DMS53 treated with DMSO at 0.1 percent for 48 hours (cell line): ENCODE results near the gene ZYG11A.

Experiments
- DNase-seq: peaks from one replicate; lab custom pipeline; 2025; ENCODE audit not compliant: unreplicated experiment; lab: John Stamatoyannopoulos, UW

ZYG11A gene

GRCh38 chr1:52876843-52877242 is 34.3 kb downstream of the ZYG11A start:
- DNase-seq, result no peak

DNA sequence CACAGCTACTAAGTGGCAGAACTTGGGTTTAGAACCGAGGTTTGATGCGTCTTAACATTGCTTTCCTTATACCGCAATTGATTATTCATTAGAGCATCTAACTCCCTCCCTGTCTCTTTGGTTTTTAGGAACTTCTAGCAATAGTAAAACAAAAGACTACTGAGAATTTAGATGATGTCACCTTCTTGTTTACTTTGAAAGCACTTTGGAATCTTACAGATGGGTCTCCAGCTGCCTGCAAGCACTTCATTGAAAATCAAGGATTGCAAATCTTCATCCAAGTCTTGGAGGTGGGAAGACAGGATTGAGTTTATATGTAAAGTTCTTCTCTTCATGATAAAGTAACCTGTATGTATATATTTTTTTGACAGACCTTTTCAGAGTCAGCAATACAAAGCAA is 35.0 kb downstream of the ZYG11A start:
- DNase-seq, result no peak

GRCh38 chr1:52880206-52880605 is 37.6 kb downstream of the ZYG11A start:
- peak; percentile 51 for DNase-seq

GRCh38 chr1:52887483-52887882 is 44.9 kb downstream of the ZYG11A start:
- DNase-seq, result no peak

GRCh38 chr1:52892424-52893215 is 50.1 kb downstream of the ZYG11A start:
- DNase-seq, result no peak

- DNase-seq, result no peak
These were observed 56.9 kb downstream of the ZYG11A start for GRCh38 chr1:52899445-52899894.

DNA sequence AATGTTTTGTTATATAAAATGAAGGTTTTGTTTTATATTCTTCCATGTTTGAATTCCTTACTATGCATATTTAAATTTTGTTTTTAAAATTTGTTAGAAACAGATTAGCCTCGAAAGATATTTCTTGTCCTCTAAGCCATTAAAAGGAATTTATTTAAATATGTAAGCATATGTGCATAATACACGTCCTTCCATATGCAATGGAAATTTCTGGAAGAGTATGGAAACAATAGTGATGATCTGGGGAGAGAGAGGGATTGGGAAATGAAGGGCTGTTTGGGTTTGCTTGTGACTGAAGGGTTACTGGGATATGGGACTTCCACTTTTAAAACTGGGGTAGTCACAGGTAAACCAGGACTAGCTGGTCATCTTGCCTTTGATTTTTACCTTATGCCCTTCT is 57.8 kb downstream of the ZYG11A start:
- DNase-seq, result no peak

- DNase-seq, result no peak
These were observed 58.8 kb downstream of the ZYG11A start for GRCh38 chr1:52901384-52901783.

- DNase-seq, result no peak
These were observed 61.8 kb downstream of the ZYG11A start for GRCh38 chr1:52904208-52904926.

DNA sequence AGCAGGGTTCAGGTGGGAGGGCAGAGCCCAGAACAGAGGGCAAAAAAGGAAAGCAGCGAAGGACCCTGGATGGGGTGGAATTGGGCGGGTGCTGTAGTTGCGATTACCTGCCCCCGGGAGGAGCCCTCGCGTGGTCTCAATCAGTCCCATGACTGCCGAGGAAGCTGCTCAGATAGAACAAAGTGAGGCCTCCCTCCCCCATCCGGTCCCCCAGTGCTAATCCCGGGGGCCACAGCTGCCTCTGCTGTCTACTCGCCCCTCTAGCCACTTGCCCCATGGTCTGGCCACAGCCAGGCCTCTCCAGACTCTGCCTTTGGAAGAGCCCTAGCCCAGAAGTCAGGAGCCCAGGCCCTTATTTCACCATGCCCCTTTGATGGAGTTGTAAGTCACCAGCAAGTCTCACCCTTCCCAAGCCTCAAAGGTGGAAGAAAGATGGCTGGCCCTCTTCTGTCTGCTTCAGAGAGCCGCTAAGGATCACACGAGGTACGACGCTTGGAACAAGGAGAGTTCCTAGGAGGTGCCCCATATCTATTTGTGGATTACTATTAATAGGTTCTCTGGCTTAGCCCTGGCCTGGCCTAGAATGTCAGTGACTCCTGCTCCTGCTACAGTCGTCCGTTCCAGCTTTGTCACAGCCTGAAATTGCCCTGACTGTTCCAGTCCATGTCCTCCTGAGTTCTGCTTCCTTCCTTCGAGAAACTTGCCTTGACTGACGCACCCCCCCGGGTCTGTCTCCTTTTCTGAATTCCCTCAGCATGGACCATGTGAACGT is 62.6 kb downstream of the ZYG11A start:
- no peak for DNase-seq

GRCh38 chr1:52906135-52906603 is 63.6 kb downstream of the ZYG11A start:
- no peak for DNase-seq

GRCh38 chr1:52907068-52907811 is 64.7 kb downstream of the ZYG11A start:
- DNase-seq, result no peak

- no peak for DNase-seq
These were observed 65.2 kb downstream of the ZYG11A start for GRCh38 chr1:52907812-52908153.

GRCh38 chr1:52911541-52911940 is 69.0 kb downstream of the ZYG11A start:
- DNase-seq, result no peak

DNA sequence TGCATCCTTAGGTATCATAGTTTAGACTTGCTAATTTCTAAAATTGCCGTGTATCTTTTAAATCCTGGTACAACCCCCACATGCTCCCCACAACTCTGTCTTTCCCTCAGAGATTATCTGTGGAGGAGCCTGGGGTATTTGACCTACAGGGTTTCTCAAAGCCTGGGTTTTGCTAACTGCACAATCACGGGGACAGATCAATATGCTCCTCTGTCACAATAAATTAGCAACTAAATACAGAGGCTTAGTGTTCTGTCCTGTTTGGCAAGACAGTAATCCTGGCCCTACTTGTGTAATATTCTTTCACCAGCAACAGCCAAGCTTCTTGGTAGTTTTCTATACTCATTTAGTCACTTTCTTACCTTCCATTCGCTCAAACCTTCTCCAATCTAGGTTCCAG is 70.5 kb downstream of the ZYG11A start:
- no peak for DNase-seq

DNA sequence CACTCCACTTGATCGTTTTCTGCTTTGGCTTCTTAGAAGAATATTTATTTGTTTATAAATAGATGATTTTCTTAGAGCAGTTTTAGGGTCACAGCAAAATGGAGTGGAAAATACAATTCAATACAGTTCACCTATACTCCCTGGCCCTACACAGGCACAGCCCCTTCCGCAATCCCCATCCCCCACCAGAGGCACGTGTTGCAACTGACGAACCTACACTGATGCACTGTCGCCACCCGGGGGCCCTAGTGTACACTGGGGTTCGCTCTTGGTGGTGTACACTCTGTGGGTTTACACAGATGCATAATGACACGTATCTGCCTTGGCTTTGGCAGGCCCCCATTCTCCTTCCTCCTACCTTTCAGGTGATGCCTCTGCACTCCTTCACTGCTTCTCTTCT is 71.0 kb downstream of the ZYG11A start:
- DNase-seq, result no peak

DNA sequence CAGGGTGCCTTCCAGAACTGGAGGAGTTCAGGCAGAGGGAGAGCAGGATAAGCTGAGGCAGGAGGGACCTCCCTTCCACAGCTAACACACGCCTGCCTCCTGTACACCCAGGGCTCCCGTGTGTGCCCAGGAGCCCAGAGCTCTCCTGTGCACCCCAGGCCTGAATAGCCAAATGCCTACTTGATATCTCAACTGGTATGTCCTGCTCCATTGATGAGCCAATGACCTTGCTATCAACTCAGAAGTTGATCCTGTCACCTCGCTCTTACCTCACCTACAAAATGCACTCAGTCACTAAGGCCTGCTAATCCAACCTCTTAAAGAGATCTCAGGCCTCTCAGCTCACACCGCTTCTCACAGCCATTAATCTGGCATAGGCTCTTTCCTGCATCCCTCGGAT is 71.9 kb downstream of the ZYG11A start:
- no peak for DNase-seq

DNA sequence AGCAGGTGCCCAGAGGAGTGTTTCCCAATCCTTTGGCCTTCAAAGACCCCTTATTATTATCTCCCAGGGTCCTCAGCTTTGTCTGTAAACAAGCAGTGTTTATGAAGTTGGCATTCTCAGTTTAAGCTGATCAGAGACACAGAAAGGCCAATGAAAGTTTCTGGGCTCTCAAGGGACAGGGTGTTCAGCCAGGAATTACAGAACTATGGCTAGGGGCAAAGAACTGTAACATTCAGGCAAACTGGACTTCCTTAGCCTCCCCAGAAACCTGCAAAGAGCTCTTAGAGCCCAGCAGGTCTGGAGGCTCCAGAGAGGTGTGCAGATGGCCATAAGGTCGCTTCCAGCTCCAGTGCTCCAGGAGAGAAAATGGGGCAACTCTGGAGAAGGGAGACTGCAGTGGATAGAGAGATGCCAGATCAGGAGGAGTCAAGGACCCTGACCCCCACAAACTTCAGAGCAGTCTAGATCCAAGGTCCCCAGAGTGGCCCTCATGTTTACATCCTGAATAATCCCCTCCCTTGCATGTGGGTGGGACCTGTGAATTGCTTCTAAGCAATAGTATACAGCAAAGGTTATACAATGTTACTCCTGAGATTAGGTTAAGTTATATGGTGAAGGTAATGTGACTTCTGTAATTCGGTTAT is 72.8 kb downstream of the ZYG11A start:
- no peak for DNase-seq

- DNase-seq, result no peak
These were observed 73.3 kb downstream of the ZYG11A start for GRCh38 chr1:52915855-52916220.

DNA sequence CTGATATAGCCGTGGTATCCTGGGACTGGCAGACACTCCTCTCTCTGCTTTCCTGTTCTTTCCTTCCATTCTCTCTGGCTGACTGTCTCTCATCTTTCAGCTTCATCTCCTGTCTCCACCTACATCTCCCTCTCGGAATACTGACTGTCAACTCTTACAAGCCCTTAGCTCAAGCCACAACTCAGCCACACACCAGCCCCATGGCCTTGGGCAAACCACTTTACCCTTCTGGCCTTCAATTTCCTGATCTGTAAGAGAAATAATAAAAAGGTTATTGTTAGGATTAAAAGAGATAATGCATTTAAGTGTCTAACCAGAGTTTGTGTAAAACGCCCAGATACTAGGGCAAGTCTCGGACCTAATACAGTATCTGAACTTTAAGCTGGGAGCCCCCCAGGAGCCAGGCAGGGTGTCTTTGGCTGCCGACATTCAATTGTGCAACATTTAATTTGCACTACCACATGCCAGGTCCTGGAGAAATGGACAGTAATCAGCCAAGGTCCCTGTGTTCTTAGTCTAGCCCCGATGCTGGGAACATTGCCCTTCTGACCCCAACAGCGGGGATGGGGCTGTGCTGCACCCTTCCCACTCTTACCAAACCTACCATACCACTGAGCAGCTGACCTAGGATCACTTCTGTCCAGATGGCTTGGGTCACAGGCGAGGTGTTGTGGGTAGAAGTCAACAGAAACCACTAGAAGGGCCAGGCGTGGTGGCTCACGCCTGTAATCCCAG is 73.8 kb downstream of the ZYG11A start:
- DNase-seq, result no peak
